ENCODE measurements around the gene CHAMP1.

CHAMP1 gene, protein sequence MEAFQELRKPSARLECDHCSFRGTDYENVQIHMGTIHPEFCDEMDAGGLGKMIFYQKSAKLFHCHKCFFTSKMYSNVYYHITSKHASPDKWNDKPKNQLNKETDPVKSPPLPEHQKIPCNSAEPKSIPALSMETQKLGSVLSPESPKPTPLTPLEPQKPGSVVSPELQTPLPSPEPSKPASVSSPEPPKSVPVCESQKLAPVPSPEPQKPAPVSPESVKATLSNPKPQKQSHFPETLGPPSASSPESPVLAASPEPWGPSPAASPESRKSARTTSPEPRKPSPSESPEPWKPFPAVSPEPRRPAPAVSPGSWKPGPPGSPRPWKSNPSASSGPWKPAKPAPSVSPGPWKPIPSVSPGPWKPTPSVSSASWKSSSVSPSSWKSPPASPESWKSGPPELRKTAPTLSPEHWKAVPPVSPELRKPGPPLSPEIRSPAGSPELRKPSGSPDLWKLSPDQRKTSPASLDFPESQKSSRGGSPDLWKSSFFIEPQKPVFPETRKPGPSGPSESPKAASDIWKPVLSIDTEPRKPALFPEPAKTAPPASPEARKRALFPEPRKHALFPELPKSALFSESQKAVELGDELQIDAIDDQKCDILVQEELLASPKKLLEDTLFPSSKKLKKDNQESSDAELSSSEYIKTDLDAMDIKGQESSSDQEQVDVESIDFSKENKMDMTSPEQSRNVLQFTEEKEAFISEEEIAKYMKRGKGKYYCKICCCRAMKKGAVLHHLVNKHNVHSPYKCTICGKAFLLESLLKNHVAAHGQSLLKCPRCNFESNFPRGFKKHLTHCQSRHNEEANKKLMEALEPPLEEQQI

DNA sequence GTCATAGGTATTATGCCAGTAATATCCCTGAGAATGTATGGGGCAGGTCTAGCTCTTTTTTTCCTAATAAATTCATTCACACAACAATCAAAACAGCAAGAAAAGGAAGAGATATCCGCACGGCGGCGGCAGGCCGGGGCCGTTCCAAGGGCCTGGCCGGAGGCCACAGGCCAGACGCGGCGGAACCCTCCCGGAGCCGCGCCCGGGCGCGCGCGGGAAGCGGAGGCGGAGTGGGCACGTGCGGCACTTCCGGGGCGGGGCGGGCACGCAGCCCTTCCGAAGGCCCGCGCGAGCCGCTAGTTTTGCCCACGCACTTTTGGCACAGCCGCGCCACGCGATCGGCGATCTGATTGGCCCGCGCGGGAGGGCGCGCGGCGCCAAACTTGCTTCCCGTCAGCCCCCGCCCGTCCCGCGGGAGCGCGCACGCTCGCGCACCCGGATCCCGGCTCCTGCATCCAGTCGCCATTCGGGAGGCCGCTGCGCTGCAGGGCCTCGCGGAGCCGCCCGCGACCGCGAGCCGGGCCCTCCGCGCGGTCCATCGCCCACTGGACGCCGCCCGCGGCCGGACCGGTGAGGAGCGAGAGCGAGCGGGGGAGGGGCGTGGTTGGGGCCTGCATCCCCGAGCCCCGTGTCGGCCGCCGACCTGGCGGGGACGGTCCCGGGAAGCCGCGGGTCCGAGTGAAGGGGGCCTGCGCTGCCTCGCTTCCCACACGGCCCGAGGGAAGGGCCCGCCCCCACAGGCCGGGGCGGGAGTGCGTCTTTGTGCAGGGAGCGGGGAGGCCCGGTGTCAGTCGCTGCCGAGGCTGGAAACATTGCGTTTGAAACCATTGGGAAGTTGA lies at the start of gene CHAMP1:
Gene CHAMP1 (plus strand): TSS at position 430 of the 839 bp plus-strand sequence. CDS start 9,340 bp downstream, outside the sequence.
- peak; percentile 96 for DNase-seq

DNA sequence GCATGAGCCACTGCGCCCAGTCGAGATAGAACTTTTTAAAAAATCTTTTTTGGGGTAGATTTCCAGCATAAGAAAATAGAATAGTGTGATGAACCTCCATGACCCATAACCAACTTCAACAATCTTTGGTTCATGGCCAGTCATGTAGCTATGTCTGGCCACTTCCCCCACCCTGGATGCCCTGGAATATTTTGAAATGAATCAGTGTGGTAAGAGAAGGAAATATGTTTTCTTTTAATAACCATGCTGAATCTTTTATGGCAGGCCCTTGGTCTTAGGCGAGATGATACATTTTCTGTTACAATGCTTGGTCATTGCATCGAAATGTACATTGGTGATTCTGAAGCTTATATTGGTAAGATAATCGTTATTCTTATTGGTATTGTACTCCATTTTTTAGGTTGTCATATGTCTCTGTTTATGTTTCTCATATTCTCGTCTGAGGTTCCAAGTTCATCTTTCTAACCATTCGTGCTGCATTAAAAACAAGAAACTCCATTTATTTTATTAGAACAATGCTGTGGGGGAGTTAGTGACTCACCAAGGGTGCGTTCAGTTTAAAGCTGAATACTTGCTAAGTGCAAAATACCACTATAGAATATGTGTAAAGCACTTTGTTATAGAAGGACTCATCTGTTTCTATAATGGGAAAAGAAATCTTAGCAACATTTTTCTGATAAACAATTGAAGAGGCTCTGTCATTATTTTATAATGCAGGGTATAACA lies 49.3 kb upstream of the CHAMP1 start:
- no peak for DNase-seq

DNA sequence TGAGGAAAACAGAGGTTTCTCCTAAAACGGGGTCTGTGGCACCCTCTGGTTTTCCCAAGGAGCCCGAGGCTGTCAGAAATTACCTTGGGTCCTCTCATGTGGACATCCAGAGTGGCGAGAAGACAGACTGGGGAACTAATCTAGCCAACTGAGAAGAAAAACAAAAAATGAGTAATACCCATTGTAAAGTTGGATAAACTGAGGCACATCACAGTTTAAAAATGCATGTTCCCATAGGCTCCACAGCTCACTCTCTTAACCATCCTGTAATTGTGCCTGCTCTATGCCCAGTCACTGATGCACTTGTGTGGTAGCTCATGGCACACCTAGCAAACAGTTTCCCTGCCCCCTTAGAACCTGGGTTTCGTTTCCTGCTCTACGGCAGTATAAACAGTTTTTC lies 48.1 kb upstream of the CHAMP1 start:
- DNase-seq: no peak

DNA sequence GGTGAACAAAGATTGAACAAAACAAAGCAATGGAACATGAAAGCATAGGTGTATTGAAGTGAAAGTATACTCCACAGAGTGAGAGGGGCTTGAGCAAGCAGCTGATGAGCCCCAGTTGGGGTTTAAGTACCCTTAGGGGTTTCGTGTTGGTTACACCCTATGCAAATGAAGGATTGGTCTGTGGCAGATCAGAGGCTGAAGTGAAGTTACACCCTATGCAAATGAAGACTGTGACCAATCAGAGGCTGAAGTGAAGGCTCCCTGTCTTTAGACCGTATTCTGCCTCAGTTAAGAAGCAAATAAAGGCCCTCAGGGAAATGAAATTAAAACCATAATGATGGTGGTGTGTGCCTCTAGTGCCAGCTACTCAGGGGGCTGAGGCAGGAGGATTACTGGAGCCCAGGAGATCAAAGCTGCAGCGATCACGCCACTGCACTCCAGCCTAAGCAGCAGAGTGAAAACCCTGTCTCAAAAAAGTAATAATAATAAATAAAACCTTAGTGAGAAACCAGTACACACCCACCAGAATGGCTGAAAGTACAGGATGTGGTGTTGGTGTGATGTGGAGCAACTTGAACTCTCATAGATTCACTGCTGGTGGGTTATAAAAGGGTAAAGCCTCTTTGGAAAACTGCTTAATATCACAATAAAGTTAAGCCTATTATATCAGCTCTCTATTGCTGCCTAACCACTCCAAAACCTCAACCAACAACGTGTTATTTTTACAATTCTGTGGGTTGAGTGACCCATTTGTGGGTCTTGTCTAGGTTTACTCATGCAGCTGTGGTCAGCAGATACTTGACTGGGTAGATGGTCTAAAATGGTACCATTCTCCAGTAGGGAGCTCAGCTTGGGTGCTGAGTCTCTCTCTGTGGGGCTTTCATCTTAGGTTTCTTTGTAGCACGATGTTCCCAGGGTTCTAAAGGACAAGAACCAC lies 45.7 kb upstream of the CHAMP1 start:
- DNase-seq: no peak

DNA sequence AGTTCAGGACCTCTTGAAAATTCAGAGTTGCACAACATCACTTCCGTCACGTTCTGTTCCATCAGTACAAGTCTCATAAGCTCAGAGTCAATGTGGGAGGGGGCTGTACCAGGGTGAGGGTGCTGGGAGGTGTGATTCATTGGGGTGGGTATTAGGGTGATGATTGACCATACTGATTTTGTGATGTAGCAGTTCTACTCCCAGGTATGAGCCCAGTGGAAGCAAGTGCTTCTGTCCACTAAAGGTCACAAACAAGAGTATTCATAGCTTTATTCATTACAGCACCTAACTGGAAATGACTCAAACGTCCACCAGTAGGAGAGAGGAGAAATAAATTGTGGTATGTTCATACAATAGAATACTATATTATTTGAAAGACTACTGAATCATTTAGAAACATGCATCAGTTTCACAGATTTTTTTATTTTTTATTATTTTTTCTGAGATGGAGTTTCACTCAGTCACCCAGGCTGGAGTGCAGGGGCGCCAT lies 45.0 kb upstream of the CHAMP1 start:
- no peak for DNase-seq

DNA sequence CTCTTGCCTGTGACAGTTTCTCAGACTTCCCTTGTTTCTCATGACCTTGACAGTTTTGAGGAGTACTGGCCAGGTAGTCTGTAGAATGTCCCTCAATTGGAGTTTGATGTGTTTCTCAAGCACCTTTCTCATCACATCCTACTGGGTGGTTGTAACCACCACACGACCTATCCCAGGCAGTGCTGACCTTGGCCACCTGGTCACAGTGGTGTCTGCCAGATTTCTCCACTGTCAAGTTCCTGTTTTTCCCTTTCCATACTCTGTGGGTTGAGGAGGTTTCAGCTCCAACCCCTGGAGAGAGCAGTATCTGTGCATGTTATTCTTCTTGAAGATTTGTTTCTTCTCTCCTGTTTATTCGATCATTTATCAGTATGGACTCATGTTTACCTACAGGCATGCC lies 41.3 kb upstream of the CHAMP1 start:
- DNase-seq: no peak

DNA sequence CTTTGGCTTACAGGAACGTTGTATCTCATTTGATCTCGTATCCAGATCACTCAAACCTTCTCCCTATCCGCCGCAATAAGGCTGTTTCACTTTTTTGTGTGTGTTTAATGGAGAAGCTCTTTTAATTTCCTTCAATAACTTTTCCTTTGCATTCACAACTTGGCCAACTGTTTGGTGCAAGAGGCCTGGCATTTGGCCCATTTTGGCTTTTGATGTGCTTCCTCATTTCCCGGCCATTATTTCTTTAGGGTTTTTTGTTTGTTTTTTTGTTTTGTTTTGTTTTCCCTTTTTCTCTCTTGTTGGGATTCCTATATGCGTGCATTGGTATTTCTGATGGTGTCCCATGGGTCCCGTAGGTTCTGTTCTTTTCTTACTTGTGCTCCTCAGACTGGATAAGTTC lies 39.0 kb upstream of the CHAMP1 start:
- DNase-seq: peak; percentile 23

DNA sequence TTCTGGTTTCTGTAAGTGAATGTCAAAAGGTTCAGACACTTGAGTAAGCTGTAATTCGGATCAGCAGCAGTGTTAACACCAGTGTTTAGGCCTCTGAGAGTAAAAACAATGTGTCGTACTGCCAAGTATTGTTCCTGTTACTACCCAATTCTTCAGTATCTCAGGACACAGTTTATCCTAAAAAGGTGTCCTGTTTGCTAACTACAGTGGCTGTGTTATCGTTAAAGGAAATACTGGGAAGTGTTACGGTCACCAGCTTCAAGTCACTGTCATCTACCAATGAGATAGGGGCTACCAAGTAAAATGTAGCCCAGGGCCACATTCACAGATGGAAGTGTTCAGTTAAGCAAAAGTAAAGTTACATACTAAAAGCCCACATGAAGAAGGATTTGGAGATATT lies 35.2 kb upstream of the CHAMP1 start:
- DNase-seq: peak; percentile 64

DNA sequence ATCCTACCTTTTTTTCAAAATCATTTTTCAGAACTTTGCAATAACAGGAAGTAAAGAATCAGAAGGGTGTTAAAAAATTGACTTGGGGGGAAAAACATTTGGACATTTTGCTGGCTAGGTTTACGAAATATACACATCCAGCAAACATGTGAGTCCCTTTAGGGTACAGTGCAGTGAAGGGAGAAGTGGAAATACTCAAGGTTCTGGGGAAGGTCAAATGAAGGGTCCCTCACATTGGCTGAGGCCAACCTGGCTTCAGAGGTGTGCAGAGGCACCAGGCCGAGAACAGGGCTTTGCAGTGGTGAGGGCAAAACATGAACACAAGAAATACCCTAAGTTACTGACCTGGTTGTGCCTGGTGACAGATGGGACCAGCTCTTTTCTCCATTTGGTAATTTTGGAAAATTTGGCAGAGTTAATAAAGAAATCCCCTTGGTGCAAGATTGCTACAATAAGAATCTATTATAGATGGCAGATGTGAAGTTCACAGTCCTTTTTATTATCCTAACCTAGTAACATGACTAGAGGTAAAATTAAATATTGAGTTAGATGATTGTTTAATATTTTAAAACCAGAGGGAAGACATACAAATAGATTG lies 34.4 kb upstream of the CHAMP1 start:
- peak; percentile 64 for DNase-seq

DNA sequence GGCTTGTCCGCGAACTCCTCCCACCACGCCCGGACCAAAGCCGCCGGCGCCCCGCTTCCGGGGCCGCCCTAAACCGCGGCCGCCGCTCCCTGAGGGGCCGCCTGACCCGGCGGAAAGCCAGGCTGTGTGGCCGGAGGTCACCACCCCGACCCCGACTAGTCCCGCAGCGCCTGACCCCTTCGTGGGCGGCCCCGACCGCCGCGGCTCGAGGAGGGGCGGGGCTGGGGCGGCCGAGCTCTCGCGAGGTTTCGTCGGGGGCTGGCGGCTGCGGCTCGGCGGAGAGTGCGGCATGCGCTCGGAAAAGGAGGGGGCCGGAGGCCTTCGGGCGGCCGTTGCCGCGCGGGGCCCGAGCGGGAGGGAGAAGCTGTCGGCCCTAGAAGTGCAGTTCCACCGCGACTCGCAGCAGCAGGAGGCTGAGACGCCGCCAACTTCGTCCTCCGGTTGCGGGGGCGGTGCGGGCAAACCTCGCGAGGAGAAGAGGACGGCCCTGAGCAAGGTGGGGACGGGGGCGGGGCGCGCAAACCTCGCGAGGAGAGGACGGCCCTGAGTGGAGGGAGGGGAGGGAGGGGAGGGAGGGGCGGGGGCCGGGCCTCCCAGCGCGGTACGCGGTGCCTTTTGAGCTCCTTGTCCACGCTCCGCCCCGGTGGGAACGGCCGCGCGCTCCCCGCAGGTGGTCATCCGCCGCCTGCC lies 32.8 kb upstream of the CHAMP1 start, which contains the start of gene UPF3A:
Gene UPF3A (plus strand): TSS at position 251 of the 690 bp plus-strand sequence. CDS start 39 bp downstream, at position 290.
- DNase-seq: peak; percentile 95

DNA sequence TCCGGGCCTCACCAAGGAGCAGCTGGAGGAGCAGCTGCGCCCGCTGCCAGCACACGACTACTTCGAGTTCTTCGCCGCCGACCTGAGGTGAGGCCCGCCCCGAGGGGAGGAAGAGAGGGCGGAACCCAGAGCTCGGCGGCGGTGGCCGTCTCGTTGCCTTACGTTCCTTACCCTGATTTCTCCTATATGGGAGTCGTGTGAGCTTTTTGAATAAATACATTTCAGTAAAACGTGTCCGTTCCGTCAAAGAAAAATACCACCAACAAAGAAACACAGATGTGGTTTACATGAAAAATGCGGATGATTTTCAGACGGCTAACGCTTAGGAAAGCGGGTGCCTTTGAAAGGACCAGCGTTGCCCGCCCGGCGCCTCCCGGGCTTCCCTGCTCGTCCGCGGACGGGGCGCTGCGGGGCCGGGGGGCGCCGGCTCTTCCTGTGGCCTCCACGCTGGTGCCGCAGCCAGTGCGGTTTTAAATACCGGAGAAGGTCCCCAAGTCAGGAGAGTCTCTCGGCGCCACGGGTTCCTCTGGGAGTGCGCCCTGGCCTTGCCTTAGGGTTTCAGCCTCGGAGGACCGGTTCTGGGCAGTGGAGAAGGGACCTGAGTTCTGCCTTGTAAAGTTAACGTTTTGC lies 32.1 kb upstream of the CHAMP1 start:
- peak; percentile 89 for DNase-seq

DNA sequence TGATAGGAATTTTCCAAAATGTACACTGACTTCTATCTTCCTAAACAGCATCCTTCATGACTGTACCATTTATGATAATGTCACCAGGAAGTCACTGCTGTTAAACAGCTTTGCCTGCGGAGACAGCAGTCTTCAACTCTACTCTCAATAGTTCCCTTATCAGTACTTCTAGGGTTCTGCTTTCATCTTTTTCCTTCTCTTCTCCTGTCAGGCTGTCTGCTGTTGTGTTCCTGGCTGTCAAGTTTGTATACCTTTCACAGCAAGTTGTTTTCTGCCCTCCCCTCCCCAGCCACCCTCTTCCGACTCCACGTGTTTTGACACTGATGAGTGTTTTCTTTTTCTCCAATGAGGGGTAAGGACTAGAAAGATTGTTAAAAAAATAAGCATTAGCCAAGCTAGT lies 30.7 kb upstream of the CHAMP1 start:
- DNase-seq: peak; percentile 30

DNA sequence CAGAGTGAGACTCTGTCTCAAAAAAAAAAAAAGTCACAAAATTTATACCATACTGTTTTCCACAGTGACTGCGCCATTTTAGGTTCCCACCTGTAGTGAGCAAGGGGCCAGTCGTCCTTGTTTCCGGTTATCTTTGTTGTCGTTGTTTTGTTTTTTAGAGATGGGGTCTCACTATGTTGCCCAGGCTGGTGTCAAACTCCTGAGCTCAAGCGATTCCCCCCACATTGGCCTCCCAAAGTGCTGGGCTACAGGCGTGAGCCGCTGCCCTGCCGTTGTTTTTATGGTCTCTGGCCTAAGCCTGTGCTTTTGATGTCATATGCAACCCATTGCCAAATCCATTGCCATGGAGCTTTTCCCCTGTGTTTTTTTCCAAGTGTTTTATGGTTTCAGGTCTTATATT lies 29.6 kb upstream of the CHAMP1 start:
- no peak for DNase-seq

DNA sequence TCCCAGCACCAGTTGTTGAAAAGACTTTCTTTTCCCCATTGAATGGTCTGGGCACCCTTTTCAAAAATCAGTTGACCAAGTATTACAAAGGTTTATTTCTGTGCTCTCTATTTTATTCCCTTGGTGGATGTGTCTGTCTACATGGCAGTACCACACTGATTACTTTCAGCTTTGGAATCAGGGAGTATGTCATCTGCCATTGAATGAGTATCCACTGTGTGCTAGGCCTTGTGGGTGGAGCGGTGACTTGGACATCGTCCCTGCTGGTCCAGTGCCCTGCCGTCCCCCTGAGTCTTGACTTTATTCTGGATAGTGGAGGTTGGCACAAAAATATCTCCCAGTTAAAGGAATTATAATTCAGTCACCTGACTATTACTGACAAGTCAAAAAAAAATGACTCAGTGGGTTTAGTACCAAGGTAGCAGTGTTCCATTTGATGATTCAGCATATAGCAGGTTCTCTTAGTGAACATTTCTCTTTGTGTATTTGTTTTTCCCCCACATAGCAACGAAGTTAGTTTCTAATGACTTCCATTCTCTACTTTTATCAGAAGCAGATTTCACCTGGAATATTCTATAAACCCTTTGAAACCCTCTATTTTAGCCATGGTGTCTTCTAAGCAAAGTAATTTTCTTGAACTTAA lies 29.0 kb upstream of the CHAMP1 start:
- DNase-seq: no peak

DNA sequence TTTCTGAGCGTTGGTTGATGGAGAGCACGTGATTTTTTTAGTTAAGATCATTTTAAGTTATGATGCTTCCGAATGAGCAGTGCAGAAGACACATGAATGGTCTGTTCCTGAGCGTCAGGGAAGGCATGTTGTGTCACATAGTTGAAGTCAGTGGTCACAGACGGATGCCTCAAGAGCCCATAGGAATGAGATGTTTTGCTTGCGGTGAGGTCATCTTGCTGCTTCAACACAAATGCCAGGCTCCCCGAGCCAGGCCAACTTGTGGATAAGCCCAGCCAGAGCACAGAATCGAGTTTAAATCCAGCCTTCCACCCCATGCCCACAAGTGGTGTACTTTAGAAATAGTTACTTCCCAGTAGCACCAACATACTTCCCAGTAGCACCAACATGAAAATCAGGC lies 27.5 kb upstream of the CHAMP1 start:
- no peak for DNase-seq

DNA sequence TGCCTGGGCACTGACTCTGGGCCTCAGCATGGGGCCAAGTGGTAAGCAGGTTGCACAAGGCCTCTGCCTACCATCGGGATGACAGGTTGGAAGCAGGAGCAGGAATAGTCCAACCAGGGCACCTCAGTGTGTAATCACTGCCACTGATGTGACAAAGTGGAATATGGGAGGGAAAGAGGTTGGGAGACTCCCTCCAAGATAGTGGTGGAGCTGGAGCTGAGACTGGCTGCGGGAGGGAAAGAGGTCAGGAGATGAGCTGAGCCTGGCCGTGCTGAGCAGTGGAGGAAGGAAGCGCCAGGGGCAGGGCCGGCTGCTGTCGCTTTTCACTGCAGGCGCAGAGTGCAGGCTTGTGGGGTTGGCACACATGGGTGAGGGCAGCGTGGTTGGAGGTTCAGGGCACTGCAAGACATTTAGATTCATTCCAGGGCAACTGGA lies 26.1 kb upstream of the CHAMP1 start:
- DNase-seq: no peak

DNA sequence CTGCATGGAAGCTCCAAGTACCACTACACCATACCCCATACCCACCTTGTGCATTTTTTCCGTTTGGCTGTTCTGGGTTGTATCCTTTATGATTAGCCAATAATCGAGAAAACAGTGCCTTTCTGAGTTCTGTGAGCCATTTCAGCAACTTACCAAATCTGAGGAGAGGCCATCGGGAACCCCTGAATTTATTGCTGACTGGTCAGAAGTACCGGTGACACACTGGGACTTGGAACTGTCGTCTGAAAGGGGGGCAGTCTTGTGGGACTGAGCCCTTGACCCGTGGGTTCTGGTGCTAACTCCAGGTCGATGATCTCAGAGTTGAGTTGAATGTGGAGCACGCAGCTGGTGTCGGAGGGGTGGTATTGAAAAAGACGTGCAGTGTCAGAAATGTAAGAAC lies 17.9 kb upstream of the CHAMP1 start:
- no peak for DNase-seq

DNA sequence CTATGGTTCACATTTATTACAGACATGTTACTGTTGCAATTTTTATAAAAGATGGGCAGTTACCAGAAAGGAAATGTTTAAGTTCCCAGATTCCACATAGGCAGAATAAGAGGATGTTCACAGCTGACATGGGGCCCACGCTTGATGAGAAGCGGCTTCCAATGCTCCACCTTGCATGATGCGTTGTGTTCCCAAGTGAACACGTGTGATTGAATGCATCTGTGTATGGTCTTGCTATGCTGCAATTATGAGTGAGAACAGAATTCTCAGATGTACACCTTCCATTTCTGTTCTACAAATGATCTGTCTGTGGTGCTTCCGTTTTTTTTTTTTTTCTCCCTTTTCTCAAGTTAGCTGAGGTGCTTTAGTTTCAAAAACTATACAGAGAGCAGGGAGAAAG lies 17.4 kb upstream of the CHAMP1 start:
- no peak for DNase-seq

DNA sequence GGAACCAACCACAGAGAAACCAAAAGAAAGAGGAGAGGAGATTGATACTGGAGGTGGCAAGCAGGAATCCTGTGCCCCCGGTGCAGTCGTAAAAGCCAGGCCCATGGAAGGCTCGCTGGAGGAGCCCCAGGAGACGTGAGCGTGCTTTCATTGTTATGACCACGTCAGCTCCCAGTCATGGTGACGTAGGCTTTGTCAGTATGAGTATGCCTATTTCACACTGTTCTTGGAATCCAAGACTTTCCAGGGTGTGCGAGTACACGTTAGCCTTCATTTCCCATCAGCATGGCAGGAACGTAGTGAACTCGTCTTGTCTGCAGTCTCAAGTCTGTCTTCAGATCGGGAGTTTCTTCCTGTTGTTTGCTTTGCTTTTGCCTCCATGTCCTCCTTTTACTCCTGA lies 15.4 kb upstream of the CHAMP1 start:
- no peak for DNase-seq

Measured in OCI-M1 (cell line).